Activated B cell treated with CpG ODN at 0.5 μM for 24 hours (primary cell): Measurements from ENCODE around the gene RGPD8. TPM values are rescaled to one million over a fixed set of nuclear protein-coding genes. Genes with fewer than 3 reads are reported as not detected.

Experiments
- ATAC-seq: fragments of 200-7000 bp; cut with Tn5 transposase; one replicate; pipeline ENCODE4 v1.10.0; 2021; ENCODE audit warnings: low read depth, mild to moderate bottlenecking, moderate library complexity
- CTCF ChIA-PET: fragments of 350-600 bp; sonication (Branson Sonifier 250); formaldehyde crosslinking; loops from one replicate; lab custom pipeline; 2021; ENCODE audit warnings: antibody characterized with exemption; lab: Charles Lee
- POLR2A ChIA-PET: fragments of 350-600 bp; sonication (Branson Sonifier 250); formaldehyde crosslinking; loops from one replicate; lab custom pipeline; 2021; ENCODE audit warnings: antibody characterized with exemption; lab: Charles Lee
- DNase-seq: peaks from one replicate; pipeline ENCODE4 v3.0.0; 2022
- H3K27ac Mint-ChIP-seq: one replicate; pipeline ENCODE4 v1.8.0; 2020; ENCODE audit warnings: mixed read lengths
- H3K27me3 Mint-ChIP-seq: one replicate; pipeline ENCODE4 v1.8.0; 2021; ENCODE audit warnings: mixed read lengths
- H3K36me3 Mint-ChIP-seq: one replicate; pipeline ENCODE4 v1.8.0; 2021; ENCODE audit warnings: low read depth, mixed read lengths
- H3K4me1 Mint-ChIP-seq: one replicate; pipeline ENCODE4 v1.8.0; 2021; ENCODE audit warnings: mixed read lengths
- H3K4me3 Mint-ChIP-seq: one replicate; pipeline ENCODE4 v1.8.0; 2020; ENCODE audit warnings: mild to moderate bottlenecking, mixed read lengths
- H3K9me3 Mint-ChIP-seq: one replicate; pipeline ENCODE4 v1.8.0; 2020; ENCODE audit warnings: mixed read lengths
- intact Hi-C: fragments of 100-400 bp; cut with micrococcal nuclease; formaldehyde crosslinking; loops from one replicate; pipeline ENCODE4 v1.15.1; 2024
- total RNA-seq: library from RNA; stranded (reverse); gene quantifications from 2 replicates; pipeline ENCODE4 v1.2.3, GENCODE V29; 2022
- TF ChIP-seq, protein P1 (sequence below): fragments of 200-600 bp; IDR thresholded peaks from one replicate; pipeline ENCODE4 v1.8.0; 2022; ENCODE audit warnings: antibody characterized with exemption, mild to moderate bottlenecking

RGPD8 gene
- total RNA-seq, 1 donor from 2014 or later = 26.6 TPM

DNA sequence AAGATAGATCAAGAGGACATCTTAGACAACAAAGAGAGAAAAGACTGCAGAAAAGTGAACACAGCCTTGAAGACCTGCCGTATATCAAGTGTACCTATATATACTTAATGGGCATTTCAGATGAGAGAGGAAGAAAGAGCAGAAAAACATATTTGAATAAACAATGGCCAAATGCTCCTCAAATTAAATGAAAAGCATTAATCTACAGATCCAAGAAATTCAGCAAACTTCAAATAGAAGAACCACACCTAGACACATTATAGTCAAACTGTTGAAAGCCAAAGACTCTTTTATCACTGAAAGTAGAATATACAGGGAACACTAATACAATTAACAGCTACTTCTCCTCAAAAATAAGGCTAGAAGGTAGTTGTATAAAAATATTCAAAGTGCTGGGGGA is 29.8 kb upstream of the RGPD8 start:
- CTCF ChIA-PET = no interaction called here
- TF ChIP-seq, protein P1, sequence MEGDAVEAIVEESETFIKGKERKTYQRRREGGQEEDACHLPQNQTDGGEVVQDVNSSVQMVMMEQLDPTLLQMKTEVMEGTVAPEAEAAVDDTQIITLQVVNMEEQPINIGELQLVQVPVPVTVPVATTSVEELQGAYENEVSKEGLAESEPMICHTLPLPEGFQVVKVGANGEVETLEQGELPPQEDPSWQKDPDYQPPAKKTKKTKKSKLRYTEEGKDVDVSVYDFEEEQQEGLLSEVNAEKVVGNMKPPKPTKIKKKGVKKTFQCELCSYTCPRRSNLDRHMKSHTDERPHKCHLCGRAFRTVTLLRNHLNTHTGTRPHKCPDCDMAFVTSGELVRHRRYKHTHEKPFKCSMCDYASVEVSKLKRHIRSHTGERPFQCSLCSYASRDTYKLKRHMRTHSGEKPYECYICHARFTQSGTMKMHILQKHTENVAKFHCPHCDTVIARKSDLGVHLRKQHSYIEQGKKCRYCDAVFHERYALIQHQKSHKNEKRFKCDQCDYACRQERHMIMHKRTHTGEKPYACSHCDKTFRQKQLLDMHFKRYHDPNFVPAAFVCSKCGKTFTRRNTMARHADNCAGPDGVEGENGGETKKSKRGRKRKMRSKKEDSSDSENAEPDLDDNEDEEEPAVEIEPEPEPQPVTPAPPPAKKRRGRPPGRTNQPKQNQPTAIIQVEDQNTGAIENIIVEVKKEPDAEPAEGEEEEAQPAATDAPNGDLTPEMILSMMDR = no peak
- intact Hi-C loops = no loop called here

DNA sequence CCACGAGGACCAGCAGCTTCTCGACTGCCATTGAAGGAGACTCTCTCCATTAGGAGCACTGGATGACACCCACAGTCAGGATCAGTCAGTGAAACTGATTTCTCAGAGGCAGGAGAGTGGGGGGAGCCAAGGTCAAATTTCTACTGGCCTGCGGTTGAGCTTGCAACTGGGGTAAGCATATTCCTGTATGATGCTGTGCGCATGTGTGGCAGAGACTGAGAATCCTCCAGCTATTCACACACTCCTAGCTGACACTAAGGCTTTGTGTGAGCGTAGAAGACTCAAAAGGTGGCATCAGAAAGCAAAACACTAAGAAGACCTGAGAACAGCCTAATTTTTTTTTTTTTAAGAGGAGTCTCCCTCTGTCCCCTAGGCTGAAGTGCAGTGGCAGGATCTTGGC is 28.7 kb upstream of the RGPD8 start:
- ChIA-PET POLR2A (no interaction called here), CTCF (interaction anchor here (0.7 kb wide), 1 partner anchor 15 kb away, joined by 3 read pairs; no protein-coding TSS in a partner anchor)
- Mint-ChIP-seq H3K36me3 (no peaks in the 10 kb centered on the region), H3K9me3 (no peaks in the 10 kb centered on the region), H3K27me3 (peaks cover 13% of the 10 kb centered on the region), H3K27ac (no peak overlapping the region), H3K4me3 (no peak overlapping the region), H3K4me1 (no peaks in the 10 kb centered on the region)
- intact Hi-C loops = no loop called here
- ATAC-seq = no peak
- no peak for DNase-seq
- TF ChIP-seq, protein P1 = no peak

More for the DNA sequence above, 29.8 kb upstream of the RGPD8 start:
- no peak for ATAC-seq
- H3K27me3 Mint-ChIP-seq = peaks cover 13% of the 10 kb centered on the region
- no peak for DNase-seq
- POLR2A ChIA-PET = no interaction called here
- H3K4me3 Mint-ChIP-seq = no peak overlapping the region
- H3K9me3 Mint-ChIP-seq = no peaks in the 10 kb centered on the region
- no peaks in the 10 kb centered on the region for H3K36me3 Mint-ChIP-seq
- H3K4me1 Mint-ChIP-seq = no peaks in the 10 kb centered on the region
- H3K27ac Mint-ChIP-seq = no peak overlapping the region

DNA sequence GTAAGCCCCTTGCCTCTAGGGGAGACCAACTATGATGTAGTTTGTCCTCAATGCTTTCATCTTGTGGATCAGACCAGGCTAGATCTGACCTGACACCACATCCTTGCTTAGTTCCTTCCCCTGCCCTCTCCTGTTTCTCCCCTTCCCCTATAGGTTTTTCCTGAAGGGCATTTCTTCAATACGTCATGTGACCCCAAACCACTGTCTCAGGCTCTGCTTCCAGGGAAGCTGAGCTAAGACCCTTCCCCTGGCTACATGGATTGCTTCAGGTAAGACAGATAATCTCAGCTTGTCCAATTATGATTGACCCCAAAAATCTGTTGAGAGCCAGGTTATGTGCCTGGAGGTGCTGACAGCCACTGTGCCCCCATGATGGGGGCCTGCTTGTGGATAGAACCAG is 25.9 kb upstream of the RGPD8 start:
- POLR2A ChIA-PET = no interaction called here
- intact Hi-C loops = no loop called here
- no peak overlapping the region for H3K27ac Mint-ChIP-seq
- CTCF ChIA-PET = no interaction called here
- H3K4me3 Mint-ChIP-seq = no peak overlapping the region
- no peaks in the 10 kb centered on the region for H3K9me3 Mint-ChIP-seq
- no peaks in the 10 kb centered on the region for H3K4me1 Mint-ChIP-seq
- DNase-seq (no peak), ATAC-seq (no peak)
- no peaks in the 10 kb centered on the region for H3K36me3 Mint-ChIP-seq
- H3K27me3 Mint-ChIP-seq = peaks cover 16% of the 10 kb centered on the region
- TF ChIP-seq, protein P1 = no peak

DNA sequence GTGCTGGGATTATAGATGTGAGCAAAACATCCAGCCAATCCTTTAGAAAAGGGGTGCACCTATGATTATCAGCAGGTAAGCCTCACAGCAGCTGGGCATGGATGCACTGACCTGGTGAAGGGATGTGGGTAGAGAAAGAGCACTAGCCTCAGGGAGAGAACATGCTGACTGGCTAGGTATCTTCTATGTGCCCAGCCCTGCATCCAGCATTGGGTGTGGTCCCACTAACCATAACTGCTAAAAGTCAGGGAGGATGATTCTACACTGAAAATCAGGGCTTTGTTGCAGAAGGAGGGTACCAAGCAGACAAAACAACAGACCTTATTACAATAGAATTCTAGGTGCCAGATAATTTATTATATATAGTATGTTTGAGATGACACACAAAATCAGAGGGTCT is 21.1 kb upstream of the RGPD8 start:
- Mint-ChIP-seq H3K36me3 (no peaks in the 10 kb centered on the region), H3K27ac (no peak overlapping the region), H3K4me3 (no peak overlapping the region), H3K4me1 (no peaks in the 10 kb centered on the region), H3K27me3 (peaks cover 7% of the 10 kb centered on the region), H3K9me3 (no peaks in the 10 kb centered on the region)
- ChIA-PET CTCF (no interaction called here), POLR2A (no interaction called here)
- DNase-seq = no peak
- TF ChIP-seq, protein P1 = no peak
- no peak for ATAC-seq
- intact Hi-C loops = no loop called here

DNA sequence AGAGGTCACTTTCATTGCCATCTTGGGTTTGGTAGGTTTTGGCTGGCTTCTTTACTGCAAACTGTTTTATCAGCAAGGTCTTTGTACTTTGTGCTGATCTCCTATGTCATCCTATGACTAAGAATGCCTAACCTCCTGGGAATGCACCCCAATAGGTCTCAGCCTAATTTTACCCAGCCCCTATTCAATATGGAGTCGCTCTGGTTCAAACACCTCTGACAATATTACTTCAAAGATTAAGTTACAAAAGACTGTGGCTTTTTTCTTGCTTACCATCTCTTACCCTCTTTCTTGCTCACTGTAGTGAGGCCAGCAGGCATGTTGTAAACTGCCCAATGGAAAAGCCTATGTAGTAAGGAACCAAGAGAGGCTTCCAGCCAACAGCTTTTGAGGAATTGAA is 17.9 kb upstream of the RGPD8 start:
- TF ChIP-seq, protein P1 = no peak
- H3K9me3 Mint-ChIP-seq = no peaks in the 10 kb centered on the region
- H3K4me1 Mint-ChIP-seq = no peaks in the 10 kb centered on the region
- ATAC-seq = no peak
- H3K4me3 Mint-ChIP-seq = no peak overlapping the region
- no peaks in the 10 kb centered on the region for H3K36me3 Mint-ChIP-seq
- H3K27ac Mint-ChIP-seq = no peak overlapping the region
- intact Hi-C loops = no loop called here
- DNase-seq = no peak
- POLR2A ChIA-PET = no interaction called here
- H3K27me3 Mint-ChIP-seq = peaks cover 4% of the 10 kb centered on the region
- CTCF ChIA-PET = no interaction called here
